Heart left ventricle (tissue), 13 donors: Measurements from ENCODE around the gene TMEM248.

Source experiments
- POLR2A ChIP-seq, 2 donors: fragments of 450-650 bp; IDR thresholded peaks; one replicate each; pipeline ENCODE4 v1.6.1; 2017; ENCODE audit warnings: antibody characterized with exemption in 2 of 2, mild to moderate bottlenecking in 2 of 2, moderate library complexity in 2 of 2
- TF ChIP-seq, protein P1 (sequence below), 12 donors: fragments of 200-600 bp; sonication (generic) in 4 of 12; IDR thresholded peaks; one replicate each; pipeline versions ENCODE4 v1.5.0 to v1.8.0; 2018 to 2022; ENCODE audit warnings: antibody characterized with exemption in 12 of 12, mild to moderate bottlenecking in 5 of 12
- donor health status: ischemic (EF 13 %, LVEDD 7.1; RV severe dilation, severe dysfunction).
- donor health status: DM: no; HTN: yes; CAD: no.
- donor health status: DM: no; HTN: no; CAD: no.
- donor health status: ischemic (EF 25% LVEDD 6.9; RV normal size, moderate dysfunction).
- donor health status: ischemic (EF 25% LVEDD 5.7; RV mildly dilated, moderate dysfunction).
- donor health status: ischemic (EF 35%, LVEDD 5.7; RV mildly dilated, moderate dysfunction).
- donor health status: nonischemic (EF 11% LVEDD 7.7; RV severe dilation, severe dysfunction).
- donor health status: DM: yes; HTN: yes; CAD: no.
- donor health status: PGD.
- donor health status: ischemic (EF 29% LVEDD 5.4; RV normal size, mild dysfunction).
- donor health status: nonischemic (EF 23%, LVEDD 6.1; RV moderate dilation, normal function).

DNA sequence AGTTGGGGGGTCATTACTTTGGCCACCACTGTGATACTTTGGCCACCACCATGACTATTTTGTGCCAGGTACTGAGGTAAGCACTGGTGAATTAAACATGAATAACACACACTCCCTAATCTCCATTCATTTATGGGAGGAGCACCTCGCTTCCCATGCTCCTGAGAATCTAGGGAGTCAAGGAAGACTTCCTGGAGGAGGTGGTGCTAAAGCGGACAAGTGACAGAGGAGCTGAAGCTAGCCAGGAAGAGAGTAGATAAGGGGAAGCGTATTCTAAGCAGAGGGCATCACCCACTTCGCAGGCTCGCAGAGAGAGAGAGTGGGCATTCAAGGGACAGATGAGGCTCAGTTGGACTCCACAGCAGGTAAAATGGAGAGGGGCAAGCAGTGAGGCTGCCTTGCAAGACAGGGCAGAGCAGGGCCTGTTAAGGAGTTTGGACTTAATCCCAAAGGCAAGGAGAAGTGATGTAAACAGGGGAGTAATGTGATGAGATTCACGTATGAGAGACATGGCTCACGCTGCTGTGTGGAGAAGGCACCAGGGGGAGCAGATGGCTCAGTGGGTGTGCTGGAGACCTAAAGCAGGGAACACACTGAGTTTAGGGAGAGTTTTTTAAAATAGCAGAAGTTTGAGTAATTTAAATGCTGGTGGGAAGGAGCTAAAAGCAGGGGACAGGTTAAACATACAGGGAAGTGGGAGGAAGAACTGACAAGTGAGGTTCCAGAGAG, 21.3 kb upstream of the TMEM248 start:
- TF ChIP-seq, protein P1, sequence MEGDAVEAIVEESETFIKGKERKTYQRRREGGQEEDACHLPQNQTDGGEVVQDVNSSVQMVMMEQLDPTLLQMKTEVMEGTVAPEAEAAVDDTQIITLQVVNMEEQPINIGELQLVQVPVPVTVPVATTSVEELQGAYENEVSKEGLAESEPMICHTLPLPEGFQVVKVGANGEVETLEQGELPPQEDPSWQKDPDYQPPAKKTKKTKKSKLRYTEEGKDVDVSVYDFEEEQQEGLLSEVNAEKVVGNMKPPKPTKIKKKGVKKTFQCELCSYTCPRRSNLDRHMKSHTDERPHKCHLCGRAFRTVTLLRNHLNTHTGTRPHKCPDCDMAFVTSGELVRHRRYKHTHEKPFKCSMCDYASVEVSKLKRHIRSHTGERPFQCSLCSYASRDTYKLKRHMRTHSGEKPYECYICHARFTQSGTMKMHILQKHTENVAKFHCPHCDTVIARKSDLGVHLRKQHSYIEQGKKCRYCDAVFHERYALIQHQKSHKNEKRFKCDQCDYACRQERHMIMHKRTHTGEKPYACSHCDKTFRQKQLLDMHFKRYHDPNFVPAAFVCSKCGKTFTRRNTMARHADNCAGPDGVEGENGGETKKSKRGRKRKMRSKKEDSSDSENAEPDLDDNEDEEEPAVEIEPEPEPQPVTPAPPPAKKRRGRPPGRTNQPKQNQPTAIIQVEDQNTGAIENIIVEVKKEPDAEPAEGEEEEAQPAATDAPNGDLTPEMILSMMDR (IDR thresholded peaks at IDR 0.05), result no peak
- no peak for TF ChIP-seq POLR2A (IDR thresholded peaks at IDR 0.05)
